EL (cell line): ENCODE results near the gene TMEM235.
"Not testable (repeated sequence)": the region's sequence is repeated elsewhere in the genome, so short reads cannot be mapped to it uniquely, and the experiment has no call there.

ENCODE experiments used
- DNase-seq: peaks from one replicate; pipeline ENCODE4 v3.0.0-alpha.2; 2016

TMEM235 gene

DNA sequence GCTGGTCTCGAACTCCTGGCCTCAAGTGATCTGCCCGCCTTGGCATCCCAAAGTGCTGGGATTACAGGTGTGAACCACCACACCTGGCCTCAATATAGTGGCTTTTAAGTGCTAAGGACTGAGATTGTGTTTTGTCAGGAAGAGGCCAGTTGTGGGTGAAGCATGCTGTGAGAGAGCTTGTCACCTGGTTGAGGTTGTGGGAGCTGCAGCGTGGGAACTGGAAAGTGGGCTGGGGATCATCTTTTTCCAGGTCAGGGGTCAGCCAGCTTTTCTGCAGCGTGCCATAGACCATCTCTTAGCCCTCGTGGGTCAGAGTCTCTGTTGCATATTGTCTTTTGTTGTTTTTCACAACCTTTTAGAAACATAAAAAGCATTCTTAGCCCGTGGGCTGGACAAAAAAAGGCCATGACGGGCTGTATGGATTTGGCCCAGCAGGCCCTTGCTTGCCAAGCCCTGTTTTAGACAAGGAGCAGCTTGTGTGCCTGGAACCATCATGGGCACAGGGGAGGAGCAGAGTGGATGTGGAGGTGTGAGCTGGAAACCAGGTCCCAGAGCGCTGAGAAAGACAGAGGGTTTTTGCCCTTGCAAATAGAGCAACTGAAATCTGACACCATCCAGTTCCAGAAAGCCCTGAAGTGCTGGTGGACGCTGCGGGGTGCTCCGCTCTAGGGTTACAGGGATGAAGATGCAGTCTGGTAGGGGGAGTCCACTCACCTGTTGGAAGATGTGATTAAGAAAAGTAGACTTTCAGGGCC lies 11.9 kb upstream of the TMEM235 start:
- DNase-seq, result no peak

DNA sequence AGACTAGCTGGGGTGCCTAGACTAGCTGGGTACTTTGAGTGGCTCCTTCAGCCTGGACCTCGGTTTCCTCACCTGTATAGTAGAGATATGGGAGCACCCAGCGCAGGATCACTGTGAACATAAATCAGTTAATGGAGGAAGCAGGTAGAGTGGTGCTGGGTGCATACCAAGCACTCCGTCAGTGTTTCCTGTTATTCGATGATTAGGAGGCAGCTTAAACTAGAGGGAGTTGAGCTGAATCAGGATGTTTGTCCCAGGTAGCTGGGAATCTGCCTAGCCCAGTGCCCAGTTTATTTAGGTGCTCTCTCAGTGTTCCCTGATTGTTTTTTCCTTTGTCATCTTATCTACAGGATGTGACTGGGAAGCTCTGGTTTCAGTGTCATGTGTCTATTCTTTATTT lies 8.4 kb upstream of the TMEM235 start:
- DNase-seq, result no peak

DNA sequence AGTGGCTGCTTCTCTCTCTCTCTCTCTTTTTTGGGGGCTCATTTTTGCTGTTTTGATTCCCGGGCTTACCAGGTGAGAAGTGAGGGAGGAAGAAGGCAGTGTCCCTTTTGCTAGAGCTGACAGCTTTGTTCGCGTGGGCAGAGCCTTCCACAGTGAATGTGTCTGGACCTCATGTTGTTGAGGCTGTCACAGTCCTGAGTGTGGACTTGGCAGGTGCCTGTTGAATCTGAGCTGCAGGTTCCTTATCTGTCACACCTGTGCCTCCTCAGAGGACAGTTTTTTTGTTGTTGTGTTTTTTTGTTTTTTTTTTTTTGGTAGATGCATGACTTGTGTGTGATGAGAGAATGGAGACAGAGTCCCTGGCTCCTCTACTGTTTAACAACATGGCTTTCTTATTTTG lies 7.7 kb upstream of the TMEM235 start:
- no peak for DNase-seq

DNA sequence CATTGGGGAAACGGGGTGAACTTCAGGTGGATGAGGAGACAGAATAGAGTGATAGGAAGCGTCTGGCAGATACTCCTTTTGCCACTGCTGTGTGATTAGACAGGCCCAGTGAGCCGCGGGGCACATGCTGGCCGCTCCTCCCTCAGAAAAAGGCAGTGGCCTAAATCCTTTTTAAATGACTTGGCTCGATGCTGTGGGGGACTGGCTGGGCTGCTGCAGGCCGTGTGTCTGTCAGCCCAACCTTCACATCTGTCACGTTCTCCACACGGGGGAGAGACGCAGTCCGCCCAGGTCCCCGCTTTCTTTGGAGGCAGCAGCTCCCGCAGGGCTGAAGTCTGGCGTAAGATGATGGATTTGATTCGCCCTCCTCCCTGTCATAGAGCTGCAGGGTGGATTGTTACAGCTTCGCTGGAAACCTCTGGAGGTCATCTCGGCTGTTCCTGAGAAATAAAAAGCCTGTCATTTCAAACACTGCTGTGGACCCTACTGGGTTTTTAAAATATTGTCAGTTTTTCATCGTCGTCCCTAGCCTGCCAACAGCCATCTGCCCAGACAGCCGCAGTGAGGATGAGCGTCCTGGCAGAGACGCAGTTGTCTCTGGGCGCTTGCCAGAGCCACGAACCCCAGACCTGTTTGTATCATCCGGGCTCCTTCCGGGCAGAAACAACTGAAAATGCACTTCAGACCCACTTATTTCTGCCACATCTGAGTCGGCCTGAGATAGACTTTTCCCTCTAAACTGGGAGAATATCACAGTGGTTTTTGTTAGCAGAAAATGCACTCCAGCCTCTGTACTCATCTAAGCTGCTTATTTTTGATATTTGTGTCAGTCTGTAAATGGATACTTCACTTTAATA lies 7.0 kb upstream of the TMEM235 start:
- DNase-seq, result no peak

DNA sequence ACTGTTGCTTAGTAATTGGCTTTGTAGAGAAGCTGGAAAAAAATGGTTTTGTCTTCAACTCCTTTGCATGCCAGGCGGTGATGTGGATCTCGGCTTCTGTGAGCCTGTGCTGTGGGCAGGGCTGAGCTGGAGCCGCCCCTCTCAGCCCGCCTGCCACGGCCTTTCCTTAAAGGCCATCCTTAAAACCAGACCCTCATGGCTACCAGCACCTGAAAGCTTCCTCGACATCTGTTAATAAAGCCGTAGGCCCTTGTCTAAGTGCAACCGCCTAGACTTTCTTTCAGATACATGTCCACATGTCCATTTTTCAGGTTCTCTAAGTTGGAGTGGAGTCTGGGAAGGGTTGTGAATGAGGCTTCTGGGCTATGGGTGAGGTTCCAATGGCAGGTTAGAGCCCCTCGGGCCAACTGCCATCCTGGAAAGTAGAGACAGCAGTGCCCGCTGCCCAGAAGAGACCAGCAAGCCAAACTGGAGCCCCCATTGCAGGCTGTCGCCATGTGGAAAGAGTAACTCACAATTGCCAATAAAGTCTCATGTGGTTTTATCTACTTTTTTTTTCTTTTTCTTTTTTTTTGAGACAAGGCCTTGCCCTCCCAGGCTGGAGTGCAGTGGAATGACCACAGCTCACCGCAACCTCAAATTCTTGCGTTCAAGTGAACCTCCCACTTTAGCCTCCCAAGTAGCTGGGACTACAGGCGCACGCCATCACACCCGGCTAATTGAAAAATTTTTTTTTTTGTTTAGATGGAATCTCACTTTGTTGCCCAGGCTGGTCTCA lies 6.2 kb upstream of the TMEM235 start:
- DNase-seq, result no peak

DNA sequence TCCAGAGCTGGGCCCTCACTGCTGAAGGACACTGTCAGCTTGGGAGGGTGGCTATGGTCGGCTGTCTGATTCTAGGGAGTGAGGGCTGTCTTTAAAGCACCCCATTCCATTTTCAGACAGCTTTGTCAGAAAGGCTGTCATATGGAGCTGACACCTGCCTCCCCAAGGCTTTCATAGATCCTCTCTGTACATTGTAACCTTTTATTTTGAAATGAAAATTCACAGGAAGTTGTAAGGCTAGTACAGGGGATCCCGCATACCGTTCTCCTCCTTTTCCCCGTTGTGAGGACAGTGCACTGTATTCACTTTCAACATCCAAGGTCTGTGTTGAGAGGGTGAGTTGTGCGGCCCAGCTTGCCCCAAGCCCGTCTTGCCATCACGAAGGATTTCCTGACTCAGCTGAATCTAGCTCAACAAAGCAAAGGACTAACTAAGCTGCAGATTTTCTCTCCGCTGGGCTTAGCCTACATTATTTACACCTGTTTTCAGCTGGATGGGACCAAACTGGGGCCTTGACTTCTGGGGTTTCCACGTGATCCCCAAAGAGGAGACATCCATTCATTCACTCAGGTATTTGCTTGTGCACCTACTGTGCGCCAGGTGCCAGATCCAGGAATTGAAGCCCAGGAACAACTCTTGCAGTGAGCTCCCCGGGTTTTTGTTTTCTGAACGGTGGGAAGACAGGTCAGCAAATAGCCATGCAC lies 5.2 kb upstream of the TMEM235 start:
- DNase-seq, result no peak

DNA sequence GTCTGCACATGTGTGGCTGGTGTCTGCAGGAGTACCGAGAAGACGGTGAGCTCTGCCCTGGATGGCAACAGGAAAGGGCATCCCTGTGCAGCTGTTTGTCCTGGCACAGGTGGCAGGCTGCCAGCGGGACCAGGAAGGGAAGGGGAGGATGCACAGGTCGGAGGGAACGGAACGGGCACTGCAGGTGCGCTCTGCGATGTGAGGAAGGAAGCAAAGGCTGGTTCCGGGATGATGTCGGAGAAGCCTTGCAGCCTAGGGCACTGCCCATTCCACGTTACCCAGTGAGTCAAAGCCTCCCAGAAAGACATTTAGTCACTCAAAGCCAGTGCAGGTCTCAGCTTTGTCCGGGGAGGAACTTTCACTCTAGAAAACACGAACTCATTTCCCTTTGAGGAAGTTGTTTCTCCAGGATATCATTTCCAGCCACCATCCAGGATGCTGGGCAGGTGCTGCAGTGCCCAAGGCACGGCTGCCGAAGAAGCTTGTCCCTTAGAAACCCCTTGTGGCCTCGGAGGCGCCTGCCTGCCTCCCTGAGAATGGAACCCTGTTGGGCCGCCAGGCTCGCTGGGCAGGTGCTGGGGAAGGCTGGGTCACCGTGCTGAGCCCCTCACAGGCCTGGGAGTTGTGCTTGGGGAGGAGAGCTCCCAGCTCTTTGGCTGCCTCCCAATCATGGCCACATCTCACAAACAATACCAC lies 4.5 kb upstream of the TMEM235 start:
- no peak for DNase-seq

DNA sequence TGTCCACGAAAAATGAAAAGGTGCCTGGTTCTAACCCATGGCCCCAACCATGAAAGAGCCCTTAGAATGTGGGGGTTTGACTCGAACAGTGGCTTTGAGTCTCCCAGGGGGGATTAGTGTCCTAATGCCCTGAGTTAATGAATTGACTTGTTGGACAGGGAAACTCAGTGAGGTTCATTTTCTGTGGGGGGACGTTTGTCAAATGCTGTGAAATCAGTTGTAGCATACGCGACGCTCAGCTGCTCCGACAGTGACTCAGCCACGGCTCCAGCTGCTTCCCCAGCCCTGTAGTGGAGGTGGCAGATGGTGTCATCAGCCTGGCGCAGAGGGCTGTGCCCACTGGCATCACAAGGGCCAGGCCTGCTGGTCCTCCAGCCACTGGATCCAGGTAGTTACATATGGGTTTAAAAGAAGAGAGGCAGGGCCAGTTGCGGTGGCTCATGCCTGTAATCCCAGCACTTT lies 3.9 kb upstream of the TMEM235 start:
- DNase-seq, result peak; percentile 36

DNA sequence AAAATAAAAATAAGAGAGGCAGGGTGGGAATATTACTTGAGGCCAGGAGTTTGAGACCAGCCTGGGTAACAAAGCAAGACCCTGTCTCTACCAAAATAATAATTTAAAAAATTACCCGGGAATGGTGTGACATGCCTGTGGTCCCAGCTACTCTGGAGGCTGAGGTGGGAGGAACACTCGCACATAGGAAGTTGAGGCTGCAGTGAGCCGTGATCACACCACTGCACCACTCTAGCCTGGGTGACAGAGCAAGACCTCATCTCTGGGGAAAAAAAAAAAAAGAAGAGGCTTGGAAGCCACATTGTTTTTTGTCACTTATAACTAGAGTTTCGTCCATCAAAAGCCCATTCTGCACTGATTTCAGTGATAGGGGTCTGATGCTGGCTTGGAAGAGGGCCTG lies 3.3 kb upstream of the TMEM235 start:
- no peak for DNase-seq

DNA sequence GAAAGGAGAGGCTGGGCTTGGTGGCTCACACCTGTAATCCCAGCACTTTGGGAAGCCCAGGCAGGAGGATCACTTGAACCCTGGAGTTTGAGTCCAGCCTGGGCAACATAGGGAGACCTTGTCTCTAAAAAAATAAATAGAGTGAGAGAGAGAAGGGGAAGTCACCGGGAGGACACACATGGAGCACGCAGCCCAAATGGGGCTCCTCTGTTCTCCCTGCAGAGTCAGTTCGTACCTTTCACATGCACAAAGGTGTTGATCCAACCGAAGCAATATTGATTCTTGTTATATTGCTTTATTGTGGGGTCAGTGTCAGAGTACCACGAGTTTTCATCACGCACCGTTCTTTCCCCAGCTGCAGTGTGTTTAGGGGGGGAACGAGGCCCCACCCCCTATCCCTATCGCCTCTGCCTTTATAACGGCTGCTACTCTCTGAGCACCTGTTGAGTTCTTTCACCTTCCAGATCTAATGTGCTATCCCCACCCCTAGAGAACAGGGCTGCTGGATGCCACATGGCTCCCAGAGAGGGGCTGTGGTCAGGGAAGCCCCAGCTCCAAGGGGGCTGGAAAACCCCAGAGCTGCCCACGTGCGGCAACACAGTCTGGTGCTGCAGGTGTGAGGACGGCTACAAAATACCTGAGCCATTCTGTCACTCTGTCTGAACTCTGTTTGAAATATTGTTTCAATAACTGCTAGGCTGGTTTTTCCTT lies 1.0 kb upstream of the TMEM235 start:
- no peak for DNase-seq

DNA sequence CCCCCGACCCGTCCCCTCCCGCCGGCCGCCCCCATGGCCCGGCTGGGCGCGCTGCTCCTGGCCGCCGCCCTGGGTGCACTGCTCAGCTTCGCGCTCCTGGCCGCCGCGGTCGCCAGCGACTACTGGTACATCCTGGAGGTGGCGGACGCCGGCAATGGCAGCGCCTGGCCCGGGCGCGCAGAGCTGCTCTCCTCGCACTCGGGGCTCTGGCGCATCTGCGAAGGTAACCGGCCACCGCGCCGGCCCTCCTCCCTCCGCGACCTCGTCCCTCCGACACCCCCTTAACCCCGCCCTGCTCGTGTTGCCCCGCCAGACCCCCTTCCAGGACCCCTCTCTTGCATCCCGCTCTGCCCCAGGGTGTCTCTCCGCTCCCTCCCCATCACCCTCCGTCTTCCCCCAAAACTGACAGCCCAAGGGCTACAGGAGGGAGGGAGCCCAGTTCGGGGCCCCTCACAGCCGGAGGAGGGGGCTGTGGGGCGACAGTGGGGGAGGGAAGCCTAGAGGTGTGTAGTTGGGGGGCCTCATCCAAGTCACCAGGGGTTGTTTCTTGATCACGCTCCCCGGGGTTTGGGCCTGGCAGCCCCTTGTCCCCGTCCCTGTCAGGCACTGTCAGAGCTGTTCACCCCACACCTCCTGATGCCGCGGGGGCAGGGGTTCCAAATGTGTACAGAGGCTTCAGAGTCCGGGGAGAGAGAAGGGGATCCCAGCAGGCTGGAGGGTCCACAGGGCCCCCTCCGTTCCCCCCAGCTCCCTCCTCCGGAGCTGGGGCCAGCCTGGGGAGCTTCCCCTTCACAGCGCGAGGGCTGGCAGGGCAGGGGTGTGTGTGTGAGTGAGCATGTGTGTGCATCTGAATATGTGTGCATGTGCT lies 794 bp downstream of the TMEM235 start:
- no peak for DNase-seq

DNA sequence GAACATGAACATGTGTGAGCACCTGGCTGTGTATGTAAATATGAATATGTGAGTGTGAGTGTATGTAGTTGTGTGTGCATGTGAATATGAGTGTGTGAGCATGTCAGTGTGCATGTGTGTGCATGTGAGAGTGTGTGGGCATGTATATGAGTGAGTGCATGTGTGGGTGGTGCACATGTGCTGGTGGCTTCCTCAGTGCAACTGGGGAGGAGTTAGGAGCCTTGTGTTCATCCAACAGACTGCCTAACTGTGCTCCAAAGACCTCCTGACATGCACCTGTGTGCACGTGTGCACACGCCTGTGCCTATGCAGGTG lies 1.4 kb downstream of the TMEM235 start:
- DNase-seq, result no peak

DNA sequence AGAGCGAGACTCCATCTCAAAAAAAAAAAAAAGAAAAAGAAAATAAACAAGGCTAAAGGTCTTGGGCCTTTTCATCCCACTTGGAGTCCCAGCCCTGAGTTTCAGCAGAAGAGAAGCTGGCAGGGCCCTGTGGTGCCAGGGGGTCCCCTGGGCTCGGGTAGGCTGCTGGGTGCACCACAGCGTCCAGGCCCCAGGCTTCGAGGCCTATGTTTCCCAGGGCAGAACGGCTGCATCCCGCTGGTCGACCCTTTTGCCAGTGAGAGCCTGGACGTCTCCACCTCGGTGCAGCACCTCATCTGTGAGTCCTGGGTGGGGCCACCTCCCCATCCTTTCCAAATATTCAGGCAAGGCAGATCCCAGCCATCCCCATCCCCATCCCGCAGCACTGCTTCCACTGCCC lies 2.2 kb downstream of the TMEM235 start:
- no peak for DNase-seq

DNA sequence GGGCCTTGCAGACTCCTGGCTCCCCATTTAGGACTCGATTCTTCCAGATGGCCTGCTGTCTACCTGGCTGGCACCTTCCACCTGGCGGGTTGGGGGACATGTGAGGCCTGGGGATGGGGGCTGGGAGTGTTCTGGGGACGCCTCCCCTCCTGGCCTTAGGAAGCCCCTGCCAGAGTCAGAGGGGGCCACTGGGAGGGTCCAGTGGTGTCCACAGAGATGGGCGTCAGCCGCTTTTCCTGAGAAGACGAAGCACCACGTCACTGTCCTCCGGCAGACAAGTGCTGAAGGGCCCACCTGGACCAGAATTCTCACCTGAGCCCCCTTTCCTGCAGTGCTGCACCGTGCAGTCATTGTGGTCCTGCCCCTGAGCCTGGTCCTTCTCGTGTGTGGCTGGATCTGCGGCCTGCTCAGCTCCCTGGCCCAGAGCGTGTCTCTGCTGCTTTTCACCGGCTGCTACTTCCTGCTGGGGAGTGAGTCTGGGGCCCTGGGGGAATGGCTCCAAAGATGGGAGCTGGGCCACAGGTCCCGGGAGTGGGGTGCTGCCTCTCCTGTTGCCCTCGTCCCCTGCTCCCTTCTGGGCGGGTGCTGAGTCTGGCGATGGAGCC lies 2.9 kb downstream of the TMEM235 start:
- DNase-seq, result no peak

DNA sequence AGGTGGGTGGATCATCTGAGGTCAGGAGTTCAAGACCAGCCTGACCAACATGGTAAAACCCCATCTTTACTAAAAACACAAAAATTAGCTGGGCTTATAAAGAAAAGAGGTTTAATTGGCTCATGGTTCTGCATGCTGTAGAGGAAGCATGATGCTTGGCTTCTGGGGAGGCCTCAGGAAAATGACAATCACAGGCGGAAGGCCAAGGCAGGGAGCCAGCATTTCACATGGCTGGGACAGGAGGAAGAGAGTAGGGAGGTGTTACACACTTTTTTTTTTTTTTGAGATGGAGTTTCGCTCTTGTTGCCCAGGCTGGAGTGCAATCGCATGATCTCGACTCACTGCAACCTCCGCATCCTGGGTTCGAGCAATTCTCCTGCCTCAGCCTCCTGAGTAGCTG lies 3.6 kb downstream of the TMEM235 start:
- DNase-seq, result not testable (repeated sequence)

DNA sequence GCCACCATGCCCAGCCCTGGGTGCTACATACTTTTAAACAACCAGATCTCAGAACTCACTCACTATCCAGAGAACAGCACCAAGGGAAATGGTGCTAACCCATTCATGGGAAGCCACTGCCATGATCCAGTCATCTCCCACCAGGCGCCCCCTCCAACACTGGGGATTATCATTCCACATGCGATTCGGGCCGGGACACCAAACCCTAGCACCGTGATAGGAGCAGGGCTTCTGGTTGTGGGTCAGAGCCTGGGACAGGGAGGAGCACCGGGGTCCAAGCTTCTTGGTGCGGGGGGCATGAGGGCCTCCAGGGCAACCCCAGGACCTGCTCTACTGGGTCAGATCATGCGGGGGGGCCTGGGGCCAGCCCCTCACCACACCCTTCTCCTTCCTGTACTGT lies 4.5 kb downstream of the TMEM235 start:
- no peak for DNase-seq

DNA sequence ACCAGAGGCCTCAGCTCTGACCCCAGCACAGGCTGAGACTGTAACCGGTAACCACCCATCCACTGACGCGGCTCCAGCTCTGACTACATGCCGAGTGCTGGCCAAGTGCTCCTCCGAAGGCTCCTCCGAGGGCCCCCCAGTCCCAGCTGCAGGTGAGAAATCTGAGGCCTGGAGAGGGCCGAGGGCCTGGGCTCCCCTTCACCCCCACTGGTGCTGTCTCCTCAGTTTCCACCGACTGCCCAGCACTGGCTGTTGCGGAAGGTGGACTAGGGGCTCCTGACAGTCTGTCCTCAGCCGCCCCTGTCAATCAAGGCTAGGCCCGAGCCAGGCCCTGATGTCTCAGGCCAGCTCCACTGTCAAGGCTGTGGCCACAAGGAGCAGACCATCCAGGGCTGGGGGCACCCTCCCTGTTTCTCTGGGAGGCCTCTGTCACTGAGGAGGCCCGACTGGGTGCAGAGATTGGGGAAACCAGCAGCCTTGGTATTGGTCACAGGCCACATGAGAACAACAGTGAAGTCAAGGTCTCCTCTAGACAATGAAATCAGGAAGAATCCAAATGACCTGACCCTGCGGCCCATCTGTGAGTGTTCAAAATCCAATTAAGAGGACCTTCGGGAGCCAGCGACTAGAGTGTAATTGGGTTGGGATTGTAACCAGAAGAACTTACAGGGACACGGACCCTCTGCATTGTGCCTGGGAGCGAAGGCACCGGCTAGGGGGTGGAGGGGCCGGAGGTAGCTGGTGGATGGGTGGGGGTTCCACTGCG lies 5.1 kb downstream of the TMEM235 start:
- no peak for DNase-seq

DNA sequence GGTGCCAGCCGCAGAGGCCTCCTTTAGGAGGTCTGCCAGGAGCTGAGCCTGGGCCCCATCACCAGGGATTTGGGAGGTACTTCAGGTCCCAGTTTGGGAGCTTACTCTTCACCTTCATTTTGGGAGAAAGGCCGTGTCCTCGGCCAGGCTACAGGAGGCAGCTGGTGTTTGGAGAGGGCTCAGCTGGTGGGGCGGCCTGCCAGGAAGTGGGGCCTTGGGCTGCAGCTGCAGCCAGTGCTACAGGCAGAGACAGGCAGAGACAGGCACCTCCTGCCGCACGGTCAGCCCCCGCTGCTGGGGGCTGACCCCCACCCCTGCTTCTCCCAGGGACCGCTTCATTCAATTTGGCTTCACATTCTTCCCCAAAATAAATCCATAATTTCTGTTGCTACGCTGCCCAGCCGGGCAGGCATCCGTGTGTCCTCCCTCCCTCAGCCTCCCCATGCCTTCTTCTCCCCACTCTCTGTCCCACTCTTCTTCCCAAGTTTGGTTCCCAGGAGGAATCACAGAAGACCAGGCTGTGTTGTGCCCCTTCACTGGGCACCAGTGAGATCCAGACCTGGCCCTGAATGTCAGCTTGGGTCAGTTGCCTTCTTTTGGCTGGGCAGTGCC lies 6.1 kb downstream of the TMEM235 start:
- DNase-seq, result no peak
